HTERT RPE-1 (cell line): Measurements from ENCODE around the gene ERLEC1.
"Not testable (repeated sequence)": the region's sequence is repeated elsewhere in the genome, so short reads cannot be mapped to it uniquely, and the experiment has no call there.

Source experiments
- in situ Hi-C: fragments of 300-500 bp; cut with MboI; formaldehyde crosslinking; loops from 4 replicates; pipeline ENCODE4 v1.14.3; 2020; ENCODE audit warnings: low sequenced_read_pairs

Gene ERLEC1

GRCh38 chr2:53829273-53829979, 42.6 kb downstream of the ERLEC1 start:
- in situ Hi-C loops = no loop called here

GRCh38 chr2:53829980-53830290, 43.1 kb downstream of the ERLEC1 start:
- in situ Hi-C loops = not testable (repeated sequence)

- in situ Hi-C loops = no loop called here
These were observed 53.7 kb downstream of the ERLEC1 start for GRCh38 chr2:53840580-53840979.

- in situ Hi-C loops = not testable (repeated sequence)
These were observed 54.8 kb downstream of the ERLEC1 start for GRCh38 chr2:53841651-53842050.

- in situ Hi-C loops = no loop called here
These were observed 56.0 kb downstream of the ERLEC1 start for GRCh38 chr2:53842891-53843290.

- in situ Hi-C loops = no loop called here
These were observed 56.8 kb downstream of the ERLEC1 start for GRCh38 chr2:53843595-53843994.

- in situ Hi-C loops = no loop called here
These were observed 61.2 kb downstream of the ERLEC1 start for GRCh38 chr2:53848062-53848461.

GRCh38 chr2:53851052-53851757, 64.4 kb downstream of the ERLEC1 start:
- in situ Hi-C loops = not testable (repeated sequence)

- in situ Hi-C loops = no loop called here
These were observed 65.7 kb downstream of the ERLEC1 start for GRCh38 chr2:53852532-53852931.

GRCh38 chr2:53854678-53855077, 67.8 kb downstream of the ERLEC1 start:
- in situ Hi-C loops = no loop called here

- in situ Hi-C loops = no loop called here
These were observed 69.4 kb downstream of the ERLEC1 start for GRCh38 chr2:53856272-53856671.

GRCh38 chr2:53859206-53860181, 72.7 kb downstream of the ERLEC1 start, which contains the start of gene GPR75:
Gene GPR75 (minus strand): TSS chr2:53859967. CDS start chr2:53854756, 5,211 bp downstream.
- in situ Hi-C loops = no loop called here

GRCh38 chr2:53861824-53862223, 75.0 kb downstream of the ERLEC1 start:
- in situ Hi-C loops = no loop called here

- in situ Hi-C loops = no loop called here
These were observed 76.8 kb downstream of the ERLEC1 start for GRCh38 chr2:53863538-53864227.

GRCh38 chr2:53865264-53865663, 78.4 kb downstream of the ERLEC1 start:
- in situ Hi-C loops = no loop called here

GRCh38 chr2:53865962-53866361, 79.1 kb downstream of the ERLEC1 start:
- in situ Hi-C loops = no loop called here

GRCh38 chr2:53867169-53867568, 80.3 kb downstream of the ERLEC1 start:
- in situ Hi-C loops = no loop called here

GRCh38 chr2:53867773-53868172, 80.9 kb downstream of the ERLEC1 start:
- in situ Hi-C loops = no loop called here
